ENCODE data around the gene GAL3ST2.

Gene GAL3ST2

GRCh38 chr2:241768251-241768711, 8.3 kb upstream of the GAL3ST2 start:
- H3K4me3 ChIP-seq (ENCODE audit: low read depth, low read length): no peak overlapping the region
- TF ChIP-seq, protein P1, sequence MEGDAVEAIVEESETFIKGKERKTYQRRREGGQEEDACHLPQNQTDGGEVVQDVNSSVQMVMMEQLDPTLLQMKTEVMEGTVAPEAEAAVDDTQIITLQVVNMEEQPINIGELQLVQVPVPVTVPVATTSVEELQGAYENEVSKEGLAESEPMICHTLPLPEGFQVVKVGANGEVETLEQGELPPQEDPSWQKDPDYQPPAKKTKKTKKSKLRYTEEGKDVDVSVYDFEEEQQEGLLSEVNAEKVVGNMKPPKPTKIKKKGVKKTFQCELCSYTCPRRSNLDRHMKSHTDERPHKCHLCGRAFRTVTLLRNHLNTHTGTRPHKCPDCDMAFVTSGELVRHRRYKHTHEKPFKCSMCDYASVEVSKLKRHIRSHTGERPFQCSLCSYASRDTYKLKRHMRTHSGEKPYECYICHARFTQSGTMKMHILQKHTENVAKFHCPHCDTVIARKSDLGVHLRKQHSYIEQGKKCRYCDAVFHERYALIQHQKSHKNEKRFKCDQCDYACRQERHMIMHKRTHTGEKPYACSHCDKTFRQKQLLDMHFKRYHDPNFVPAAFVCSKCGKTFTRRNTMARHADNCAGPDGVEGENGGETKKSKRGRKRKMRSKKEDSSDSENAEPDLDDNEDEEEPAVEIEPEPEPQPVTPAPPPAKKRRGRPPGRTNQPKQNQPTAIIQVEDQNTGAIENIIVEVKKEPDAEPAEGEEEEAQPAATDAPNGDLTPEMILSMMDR (IDR thresholded peaks at IDR 0.05; ENCODE audit: control insufficient read depth, extremely low read depth, insufficient read depth): no peak
- no peak for DNase-seq (ENCODE audit: low read depth)

DNA sequence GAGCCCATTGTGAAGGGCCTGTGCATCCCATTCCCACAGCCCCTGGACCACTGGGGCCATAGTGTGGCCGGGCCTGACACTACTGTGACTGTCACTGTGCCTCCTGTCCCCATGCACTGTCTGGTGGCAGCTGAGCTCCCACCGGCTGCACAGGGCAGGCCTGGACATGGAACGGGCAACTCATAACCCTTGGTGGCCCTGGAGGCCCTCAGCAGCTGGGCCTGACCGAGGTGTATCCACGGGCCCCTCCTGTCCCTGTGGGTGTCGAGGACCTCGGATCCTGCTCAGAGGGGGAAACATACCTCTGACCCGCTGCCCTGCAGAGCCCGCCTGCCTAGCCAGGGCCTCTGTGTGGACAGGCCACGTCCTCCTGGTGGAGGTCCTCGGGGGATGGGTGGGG, 7.8 kb upstream of the GAL3ST2 start:
- H3K4me3 ChIP-seq (ENCODE audit: low read depth, low read length): no peak overlapping the region
- DNase-seq (ENCODE audit: low read depth): no peak
- TF ChIP-seq, protein P1 (IDR thresholded peaks at IDR 0.05; ENCODE audit: control insufficient read depth, extremely low read depth, insufficient read depth): no peak

- TF ChIP-seq, protein P1 (IDR thresholded peaks at IDR 0.05; ENCODE audit: control insufficient read depth, extremely low read depth, insufficient read depth): no peak
These were observed 6.8 kb upstream of the GAL3ST2 start for GRCh38 chr2:241769819-241770184.

DNA sequence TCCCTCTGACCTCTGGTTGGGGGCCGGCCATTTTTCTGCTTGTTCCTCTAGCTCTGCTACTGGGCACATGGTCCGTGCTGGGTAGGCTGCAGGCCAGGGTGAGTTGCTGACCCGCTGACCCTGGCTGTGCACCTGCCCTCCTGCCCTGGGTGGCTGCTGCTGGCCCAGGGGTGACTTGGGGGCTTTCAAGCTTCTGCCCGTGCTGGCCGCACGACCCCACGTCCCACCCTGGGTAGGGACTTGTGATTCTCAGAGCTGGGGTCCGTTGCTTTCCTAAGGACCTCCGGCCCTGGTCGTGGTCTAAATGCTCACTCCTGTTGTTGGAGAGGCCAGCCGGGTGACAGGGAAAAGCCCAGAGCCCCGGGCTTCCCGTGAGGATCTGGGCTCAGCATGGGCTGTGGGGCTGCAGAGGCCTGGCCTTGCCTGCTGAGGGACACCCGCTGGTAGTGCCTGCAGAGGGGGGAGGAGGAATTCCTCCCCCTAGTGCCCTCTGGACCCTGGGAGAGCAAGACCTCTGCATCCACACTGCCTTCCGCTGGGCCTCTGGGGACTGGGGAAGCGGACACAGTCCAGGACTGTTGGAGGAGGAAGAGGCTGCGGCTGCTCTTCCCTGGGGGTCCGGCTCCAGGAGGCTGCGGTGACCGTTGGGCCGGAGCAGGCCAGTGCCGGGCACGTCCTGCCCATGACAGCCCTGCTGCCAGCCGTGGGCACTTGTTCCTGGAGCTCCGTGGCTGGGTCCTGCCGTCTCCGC, 6.3 kb upstream of the GAL3ST2 start:
- no peak for DNase-seq (ENCODE audit: low read depth)
- TF ChIP-seq, protein P1 (IDR thresholded peaks at IDR 0.05; ENCODE audit: control insufficient read depth, extremely low read depth, insufficient read depth): no peak

More at GRCh38 chr2:241769819-241770184, 6.8 kb upstream of the GAL3ST2 start:
- DNase-seq (ENCODE audit: low read depth): no peak
- no peak overlapping the region for H3K4me3 ChIP-seq (ENCODE audit: low read depth, low read length)

GRCh38 chr2:241770936-241771285, 5.7 kb upstream of the GAL3ST2 start:
- DNase-seq (ENCODE audit: low read depth): no peak
- TF ChIP-seq, protein P1 (IDR thresholded peaks at IDR 0.05; ENCODE audit: control insufficient read depth, extremely low read depth, insufficient read depth): no peak
- no peak overlapping the region for H3K4me3 ChIP-seq (ENCODE audit: low read depth, low read length)

More for the DNA sequence above, 6.3 kb upstream of the GAL3ST2 start:
- H3K4me3 ChIP-seq (ENCODE audit: low read depth, low read length): no peak overlapping the region

- H3K4me3 ChIP-seq (ENCODE audit: low read depth, low read length): no peak overlapping the region
- TF ChIP-seq, protein P1 (IDR thresholded peaks at IDR 0.05; ENCODE audit: control insufficient read depth, extremely low read depth, insufficient read depth): no peak
- DNase-seq (ENCODE audit: low read depth): no peak
These were observed 5.1 kb upstream of the GAL3ST2 start for GRCh38 chr2:241771286-241772062.
